ENCODE results near the gene SLC7A4. TPM values are rescaled to one million over a fixed set of nuclear protein-coding genes. Genes with fewer than 3 reads are reported as not detected.
A peak's percentile ranks its signal among the peaks of the same experiment; 100 is the strongest.
"Not testable (repeated sequence)": the region's sequence is repeated elsewhere in the genome, so short reads cannot be mapped to it uniquely, and the experiment has no call there.

Gene SLC7A4
- total RNA-seq, 1 donor from 2014 or later: 0.51 TPM

DNA sequence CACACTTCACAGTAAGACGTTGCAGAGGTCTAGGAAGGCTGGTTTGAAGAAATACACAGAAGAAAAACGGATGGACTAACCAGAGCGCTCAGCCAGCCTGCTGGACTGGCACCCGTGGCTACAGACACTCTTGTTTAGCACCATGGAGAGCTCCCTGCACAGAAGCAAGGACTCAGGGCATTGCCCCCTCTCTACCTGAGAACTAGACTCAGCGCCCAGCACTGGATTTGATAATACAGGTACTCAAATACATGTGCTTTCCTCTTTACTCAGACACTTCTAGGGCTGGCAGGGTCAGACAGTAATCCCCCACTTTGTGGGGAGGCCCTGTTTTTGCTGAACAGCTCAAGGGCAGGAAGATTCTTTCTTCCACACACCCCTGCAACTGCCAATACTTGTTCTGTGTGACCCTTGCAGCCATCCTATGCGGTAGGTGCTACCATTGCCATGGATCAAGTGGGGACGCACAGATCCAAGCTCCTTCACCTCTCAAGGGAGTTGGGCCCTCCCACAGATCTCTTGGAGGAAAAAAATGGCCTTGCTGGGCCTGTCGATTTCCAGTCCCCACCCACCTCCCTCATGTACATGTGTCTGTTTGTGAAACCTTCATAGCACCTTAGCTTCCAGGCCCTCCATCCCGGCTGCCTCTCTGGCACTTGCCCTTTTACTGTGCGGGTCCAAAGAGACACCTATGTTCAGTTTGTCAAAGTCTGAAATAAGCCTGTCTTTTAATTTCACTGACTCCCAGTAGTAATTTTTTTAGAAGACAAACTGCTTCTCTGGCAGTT is 22.5 kb downstream of the SLC7A4 start:
- ATAC-seq (no peak), DNase-seq (ENCODE audit: missing footprints) (no peak)
- intact Hi-C loops (cut with DNase I): loop anchor here (10.0 kb wide), 1 partner anchor 95 kb away; the partner anchor contains the start of gene CRKL

DNA sequence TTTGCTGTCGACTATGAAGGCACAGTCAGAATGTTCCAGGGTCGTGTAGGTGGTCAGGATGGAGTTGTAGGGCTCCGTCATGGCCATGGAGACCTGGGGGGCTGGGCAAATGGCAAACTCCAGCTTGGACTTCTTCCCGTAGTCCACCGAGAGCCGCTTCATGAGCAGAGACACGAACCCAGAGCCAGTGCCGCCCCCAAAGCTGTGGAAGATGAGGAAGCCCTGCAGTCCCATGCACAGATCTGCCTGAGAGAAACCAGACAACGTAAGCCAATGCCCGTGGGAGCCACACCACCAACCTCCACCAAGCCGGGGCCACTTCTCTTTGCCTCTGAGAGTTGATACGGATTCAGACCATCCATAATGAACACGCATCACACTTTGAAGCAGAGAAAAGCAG is 23.2 kb downstream of the SLC7A4 start:
- not testable (repeated sequence) for ATAC-seq; DNase-seq (ENCODE audit: missing footprints)
- intact Hi-C loops (cut with DNase I): loop anchor here (10.0 kb wide), 1 partner anchor 94 kb away; the partner anchor contains the start of gene CRKL

DNA sequence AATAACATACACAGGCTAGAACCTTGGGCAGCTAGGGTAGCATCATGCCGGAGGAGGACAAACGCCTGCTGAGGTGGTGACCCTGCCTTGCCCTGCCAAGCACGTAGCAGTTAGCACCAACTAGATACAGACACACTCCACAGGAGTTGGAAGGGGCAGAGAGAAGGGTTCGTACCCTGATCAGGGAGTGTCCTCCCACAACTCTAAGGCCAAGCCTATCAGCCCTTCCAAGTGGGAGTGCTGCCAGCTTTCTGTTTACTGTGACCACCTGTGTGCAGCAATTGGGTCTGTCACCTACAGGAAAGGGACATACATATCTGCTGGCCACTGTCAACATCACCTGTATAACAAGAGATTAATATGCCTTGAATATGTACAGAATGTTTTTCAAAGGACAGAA is 28.6 kb downstream of the SLC7A4 start:
- intact Hi-C loops (cut with DNase I): loop anchor here (10.0 kb wide), 1 partner anchor 89 kb away; the partner anchor contains the start of gene CRKL

DNA sequence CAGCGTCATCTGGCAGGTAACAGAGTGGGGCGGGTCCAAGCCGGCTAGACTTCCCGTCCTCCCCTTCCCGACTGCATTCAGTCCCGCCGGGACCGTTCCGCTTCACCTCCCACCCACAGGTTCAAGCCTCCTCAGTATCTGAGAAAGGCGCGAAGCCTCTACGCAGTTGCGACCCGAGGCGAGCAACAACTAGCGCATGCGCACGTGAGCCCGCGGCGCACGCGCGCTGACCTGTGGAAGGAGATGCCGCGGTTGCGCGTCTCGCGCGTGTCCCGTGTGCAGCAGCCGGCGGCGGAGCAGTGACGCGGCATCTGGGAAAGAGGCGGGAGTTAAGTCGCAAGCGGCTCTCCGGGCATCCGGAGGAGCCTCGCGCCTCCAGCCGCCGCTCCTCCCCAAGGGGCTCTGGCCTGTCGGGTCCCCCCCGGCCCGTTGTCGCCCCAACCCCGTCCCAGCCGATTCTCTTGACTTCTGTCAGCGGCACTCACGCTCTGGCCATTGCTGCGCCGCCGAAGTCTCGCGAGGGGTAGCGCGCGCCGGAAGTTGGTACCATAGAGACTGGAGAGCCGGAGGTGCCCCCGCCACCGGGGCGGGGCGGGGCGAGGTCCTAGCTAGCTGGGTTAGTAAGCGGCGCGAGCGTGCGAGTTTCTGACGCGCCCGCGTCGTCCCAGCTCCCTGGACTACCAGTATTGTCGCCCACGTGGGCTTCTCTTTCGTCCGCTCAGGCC is 30.6 kb downstream of the SLC7A4 start, which contains the start of gene THAP7:
Gene THAP7, minus strand, starts transcription at position 518 of the 725 bp plus-strand sequence. Its CDS starts 207 bp downstream, at position 311.
- intact Hi-C loops (cut with DNase I): loop anchor here (1.0 to 10.0 kb wide), 2 partner anchors 19 to 87 kb away; partner anchors contain the start of genes CRKL and LZTR1
- DNase-seq (ENCODE audit: missing footprints): peak; percentile 98
- peak; percentile 97 for ATAC-seq

More for the DNA sequence above, 28.6 kb downstream of the SLC7A4 start:
- no peak for ATAC-seq
- no peak for DNase-seq (ENCODE audit: missing footprints)

DNA sequence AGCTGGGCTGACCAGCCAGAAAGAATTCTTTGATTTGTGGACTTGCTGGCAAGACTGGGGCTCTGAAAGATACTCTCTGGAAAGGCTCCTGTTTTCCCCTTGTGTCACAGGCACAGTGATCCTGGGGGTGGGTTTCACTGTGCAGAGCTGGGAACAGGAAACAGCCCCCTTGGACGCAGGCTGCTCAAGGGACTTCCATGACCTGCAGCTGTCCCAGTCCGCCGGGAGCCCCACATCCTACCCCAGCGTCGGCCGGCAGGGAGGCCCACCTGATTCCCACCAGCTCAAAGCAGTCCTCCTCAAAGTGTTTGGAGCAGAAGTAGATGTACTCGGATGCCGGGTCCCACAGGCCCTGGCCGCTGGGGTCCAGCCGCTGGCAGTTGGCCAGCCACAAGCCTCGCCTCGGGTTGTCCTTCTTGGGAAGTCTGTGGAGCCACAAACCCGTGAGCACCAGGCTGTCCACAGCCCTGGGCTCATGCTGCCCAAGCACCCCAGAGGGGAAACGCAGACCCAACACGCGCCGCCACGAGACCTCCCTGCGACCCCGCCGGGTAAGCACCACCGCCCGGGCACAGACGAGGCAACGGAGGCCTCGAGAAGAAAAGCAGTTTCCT is 31.3 kb downstream of the SLC7A4 start:
- ATAC-seq: no peak
- intact Hi-C loops (cut with DNase I): loop anchor here (1.0 to 10.0 kb wide), 2 partner anchors 19 to 86 kb away; partner anchors contain the start of genes CRKL and LZTR1

DNA sequence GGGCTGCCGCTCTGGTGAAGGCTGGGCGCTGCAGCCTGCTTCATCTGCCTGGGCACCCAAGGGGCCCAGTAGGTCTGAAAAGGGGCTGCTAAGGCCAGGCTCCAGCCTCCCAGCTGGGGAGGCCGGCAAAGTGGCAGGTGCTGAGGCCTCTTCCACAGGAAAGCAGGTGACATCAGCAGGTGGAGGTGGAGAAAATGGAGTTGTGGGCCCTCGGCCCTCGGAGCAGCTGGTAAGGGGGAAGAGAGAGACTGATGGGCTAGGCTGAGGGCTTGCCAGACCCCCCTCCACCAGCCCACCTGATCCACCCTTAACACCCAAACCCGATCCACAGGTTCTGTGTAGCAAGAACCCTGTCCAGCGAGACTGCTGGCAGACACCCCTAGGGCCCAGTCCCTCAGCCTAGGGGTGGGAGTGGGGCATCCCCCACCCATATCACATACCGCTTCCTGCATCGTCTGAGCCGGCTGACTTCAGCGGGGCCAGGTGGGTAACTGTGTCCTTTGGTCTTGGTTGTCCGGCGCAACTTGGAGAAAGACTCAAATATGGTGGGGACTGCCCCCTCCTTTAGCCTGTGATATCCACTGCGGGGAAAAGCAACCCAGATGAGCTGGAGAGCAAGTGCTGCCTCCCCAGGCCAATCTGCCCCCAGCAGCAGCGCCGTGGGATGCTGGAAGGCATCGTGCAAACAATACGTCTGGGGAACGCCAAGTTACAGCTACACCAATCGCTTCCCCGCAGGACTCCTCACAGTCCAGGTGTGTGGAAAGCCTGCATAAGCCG is 32.0 kb downstream of the SLC7A4 start:
- DNase-seq (ENCODE audit: missing footprints): no peak
- intact Hi-C loops (cut with DNase I): loop anchor here (10.0 kb wide), 1 partner anchor 86 kb away; the partner anchor contains the start of gene CRKL
- ATAC-seq: no peak

More for the DNA sequence above, 31.3 kb downstream of the SLC7A4 start:
- DNase-seq (ENCODE audit: missing footprints): no peak

DNA sequence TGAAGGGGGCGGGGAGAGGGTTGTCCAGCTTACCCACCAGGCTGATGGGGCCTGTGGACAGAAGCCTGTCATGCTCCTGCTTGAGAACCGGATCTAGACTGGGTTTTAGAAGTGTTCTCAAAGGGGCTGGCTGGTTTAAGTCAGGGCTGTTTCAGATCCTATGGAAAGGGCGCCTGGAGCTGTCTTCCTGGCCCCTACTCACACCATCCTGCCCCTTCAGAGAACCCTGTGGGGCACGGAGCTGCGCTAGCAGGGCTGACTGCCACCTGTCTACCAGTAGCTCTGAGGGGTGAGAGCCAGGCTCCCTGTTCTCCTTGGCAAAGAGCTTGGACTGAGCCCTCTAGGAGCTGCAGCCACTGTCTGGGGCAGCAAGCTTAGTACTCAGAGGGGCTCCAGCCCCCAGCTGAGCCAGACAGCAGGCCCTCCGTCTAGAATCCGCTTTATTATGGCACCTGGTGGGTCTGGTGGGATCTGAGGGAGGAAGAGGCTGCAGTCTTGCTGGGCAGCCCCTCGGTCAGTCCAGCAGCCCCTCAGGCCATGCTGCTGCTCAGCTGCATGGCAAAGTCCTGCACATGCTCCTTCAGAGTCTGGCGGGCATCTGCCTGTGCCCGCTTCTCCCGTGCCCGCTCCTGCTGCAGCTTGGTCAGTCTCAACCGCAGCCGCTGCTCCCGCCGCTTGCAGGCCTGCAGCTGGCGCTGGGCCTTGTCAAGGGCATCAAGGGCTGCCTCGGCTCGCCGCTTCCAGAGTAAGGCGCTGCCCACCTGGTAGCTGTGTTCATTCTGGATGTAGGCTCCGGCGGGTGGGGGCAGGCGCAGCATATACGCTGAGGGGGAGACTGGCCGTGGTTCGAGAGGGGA is 32.8 kb downstream of the SLC7A4 start:
- ATAC-seq (no peak), DNase-seq (ENCODE audit: missing footprints) (no peak)
- intact Hi-C loops (cut with DNase I): loop anchor here (10.0 kb wide), 1 partner anchor 85 kb away; the partner anchor contains the start of gene CRKL

DNA sequence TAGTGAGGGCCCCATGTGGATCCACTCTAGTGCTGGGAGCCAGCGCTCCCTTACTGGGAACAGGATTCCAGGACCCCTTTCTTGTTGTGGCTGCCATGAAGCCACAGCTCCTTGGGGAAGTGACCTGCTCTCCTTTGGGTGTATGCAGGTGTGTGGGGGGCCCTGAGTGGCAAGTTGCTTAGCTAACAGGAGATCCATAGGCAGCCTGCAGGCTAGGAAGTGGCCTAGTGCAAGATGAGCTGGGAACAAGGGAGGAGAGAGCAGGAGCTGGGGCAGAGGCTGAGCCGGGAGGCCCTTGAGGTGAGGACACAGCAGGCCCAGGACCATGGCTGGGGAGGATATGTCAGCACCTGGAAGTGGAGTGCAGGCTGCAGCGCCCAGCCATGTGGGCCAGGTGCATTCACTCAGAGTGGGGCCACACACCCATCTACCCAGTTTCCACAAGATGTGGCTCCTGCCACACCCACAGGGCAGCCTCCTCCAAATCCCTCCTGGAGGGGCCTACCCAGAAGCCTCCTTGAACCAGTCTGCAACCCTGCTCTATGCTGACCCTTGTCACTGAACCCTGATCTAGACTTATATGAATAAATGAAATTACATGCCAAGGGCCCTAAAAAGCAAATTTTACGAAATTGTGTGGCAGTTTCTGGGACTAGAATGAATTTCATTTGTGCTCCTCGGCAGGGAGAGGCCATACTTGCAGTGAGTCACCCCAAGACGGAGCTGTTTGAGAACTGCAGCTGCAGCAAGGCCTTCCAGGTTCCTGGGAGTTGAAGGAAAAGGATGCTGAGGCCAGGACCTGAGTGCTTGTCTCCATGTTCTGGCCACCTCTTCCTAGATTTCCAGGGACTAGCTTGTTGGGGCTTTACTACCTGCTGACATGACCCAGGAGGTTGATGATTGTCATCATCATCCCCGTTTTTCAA is 33.7 kb downstream of the SLC7A4 start:
- intact Hi-C loops (cut with DNase I): no loop called here
- ATAC-seq (no peak), DNase-seq (ENCODE audit: missing footprints) (no peak)

DNA sequence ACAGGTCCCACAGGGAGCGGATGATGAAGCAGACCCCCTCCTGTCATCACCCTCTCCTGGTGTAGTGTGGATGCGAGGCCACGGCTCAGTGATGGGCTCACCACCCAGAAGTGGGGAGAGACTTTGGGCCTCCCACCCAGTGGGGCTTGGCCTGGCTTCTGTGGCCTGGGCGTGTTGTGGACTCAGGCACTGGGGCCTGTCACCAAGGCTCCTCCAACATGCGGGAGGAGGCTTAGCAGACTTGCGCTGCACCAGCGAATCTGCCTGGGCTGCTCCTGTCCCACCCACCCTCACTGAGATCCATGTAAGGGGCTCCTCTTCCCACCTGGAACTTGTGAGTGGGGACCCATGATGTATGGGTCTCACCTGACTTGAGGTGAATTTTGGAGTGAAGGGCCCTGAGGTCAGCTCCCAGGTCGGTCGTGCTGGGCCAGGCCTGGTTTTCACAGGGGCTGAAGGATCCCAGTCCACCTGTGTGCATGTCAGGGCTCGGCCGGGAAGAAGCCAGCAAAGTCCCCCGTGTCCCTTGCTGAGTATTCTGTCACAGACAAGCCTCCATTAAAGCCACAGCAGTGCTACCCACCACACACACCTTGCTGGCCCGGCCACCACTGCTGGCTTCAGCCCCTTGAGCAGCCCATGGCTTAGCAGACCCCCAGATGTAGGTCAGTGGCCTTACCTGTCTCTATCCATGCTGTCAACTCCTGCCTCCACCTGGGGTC is 34.7 kb downstream of the SLC7A4 start:
- intact Hi-C loops (cut with DNase I): no loop called here
- DNase-seq (ENCODE audit: missing footprints) (no peak), ATAC-seq (no peak)

DNA sequence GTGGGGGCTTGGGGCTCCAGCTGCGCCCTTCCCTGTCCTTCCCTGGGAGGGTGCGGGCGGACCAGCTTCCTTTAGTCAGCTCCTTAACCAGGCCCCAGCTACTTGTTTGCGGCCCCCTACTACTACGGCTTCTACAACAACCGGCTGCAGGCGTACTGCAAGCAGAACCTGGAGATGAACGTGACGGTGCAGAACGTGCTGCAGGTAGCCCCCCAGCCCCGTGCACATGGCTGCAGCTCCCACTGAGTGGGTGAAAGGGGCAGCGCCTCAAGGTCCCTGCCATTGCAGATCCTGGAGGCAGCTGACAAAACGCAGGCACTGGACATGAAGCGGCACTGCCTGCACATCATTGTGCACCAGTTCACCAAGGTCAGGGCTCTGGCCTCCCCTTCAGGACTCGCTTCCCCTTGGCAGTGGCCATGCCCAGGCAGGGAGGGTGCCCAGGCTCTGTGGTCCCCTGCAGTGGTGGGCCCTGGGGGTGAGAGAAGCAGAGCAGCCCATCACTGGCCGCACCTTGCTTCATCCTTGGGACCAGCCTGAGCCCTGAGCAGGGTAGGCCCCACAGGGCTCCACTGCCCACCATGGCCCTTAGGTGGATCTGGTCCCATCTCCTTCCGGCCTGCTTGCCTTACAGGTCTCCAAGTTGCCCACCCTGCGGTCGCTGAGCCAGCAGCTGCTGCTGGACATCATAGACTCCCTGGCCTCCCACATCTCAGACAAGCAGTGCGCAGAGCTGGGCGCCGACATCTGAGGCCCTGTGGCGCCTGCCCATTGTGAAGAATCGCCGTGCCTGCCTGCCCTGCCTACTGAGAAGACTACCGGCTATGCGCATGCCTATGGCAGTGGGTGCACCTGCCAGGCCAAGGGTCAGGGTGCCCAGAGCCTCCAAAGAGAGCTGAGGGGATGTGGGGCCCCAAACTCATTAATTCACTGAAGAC is 35.5 kb downstream of the SLC7A4 start:
- ATAC-seq (no peak), DNase-seq (ENCODE audit: missing footprints) (no peak)
- intact Hi-C loops (cut with DNase I): no loop called here

DNA sequence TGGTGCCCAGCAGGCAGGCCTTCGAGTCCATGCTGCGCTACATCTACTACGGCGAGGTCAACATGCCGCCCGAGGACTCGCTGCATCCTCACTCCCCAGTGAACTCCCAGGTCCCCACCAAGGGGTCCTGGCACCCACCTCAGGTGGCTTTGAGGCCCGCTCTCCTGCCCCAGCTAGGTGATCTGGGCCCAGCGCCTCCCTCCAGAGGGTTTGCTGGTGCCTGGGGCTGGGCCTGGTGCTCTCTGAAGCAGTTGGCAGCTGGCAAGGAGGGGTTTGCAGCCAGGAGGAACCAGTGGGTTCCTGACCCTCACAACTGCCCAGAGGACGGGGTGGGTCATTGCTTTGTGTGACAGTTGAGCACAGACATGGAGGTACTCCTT is 36.3 kb downstream of the SLC7A4 start:
- intact Hi-C loops (cut with DNase I): no loop called here
- ATAC-seq (no peak), DNase-seq (ENCODE audit: missing footprints) (no peak)

DNA sequence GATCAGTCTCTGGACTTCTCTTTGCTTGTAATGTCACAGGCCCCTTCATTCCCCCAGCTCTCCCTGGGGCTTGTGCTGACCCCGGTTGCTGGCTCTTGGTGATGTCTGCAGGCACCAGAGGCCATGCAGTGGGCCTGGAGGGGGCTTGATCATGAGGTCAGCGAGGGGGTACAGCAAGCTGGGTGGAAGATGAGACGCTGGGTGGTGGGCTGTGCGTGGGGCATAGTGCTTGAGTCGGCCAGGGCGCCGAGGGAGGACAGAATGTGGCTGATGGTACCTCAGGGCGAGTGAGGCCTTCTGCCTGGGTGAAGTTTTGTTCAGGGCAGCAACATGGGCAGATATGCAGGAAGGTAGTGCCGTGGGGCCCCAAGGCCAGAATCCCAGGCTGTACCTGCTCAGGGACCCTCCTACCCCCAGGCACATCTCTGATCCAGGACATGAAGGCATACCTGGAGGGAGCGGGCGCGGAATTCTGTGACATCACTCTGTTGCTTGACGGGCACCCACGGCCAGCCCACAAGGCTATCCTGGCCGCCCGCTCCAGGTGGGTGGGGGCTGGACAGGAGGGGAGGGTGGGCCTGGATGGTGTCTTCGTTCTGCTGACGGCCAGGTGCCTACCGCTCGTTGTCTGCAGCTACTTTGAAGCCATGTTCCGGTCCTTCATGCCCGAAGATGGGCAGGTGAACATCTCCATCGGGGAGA is 36.9 kb downstream of the SLC7A4 start:
- ATAC-seq (no peak), DNase-seq (ENCODE audit: missing footprints) (no peak)
- intact Hi-C loops (cut with DNase I): no loop called here

DNA sequence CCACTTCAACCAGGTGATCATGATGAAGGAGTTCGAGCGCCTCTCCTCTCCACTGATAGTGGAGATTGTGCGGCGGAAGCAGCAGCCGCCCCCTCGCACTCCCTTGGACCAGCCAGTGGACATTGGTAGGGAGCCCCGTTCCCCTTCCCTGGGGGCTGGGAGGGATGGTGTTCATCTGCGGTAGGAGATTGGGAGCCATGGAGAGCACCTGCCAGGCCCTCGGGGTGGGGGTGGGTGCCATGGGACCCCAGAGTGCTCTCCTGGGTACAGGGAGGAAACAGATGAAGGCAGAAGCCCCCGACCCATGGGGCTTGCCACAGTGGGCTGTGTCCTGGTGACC is 37.5 kb downstream of the SLC7A4 start:
- DNase-seq (ENCODE audit: missing footprints) (no peak), ATAC-seq (no peak)
- intact Hi-C loops (cut with DNase I): no loop called here

DNA sequence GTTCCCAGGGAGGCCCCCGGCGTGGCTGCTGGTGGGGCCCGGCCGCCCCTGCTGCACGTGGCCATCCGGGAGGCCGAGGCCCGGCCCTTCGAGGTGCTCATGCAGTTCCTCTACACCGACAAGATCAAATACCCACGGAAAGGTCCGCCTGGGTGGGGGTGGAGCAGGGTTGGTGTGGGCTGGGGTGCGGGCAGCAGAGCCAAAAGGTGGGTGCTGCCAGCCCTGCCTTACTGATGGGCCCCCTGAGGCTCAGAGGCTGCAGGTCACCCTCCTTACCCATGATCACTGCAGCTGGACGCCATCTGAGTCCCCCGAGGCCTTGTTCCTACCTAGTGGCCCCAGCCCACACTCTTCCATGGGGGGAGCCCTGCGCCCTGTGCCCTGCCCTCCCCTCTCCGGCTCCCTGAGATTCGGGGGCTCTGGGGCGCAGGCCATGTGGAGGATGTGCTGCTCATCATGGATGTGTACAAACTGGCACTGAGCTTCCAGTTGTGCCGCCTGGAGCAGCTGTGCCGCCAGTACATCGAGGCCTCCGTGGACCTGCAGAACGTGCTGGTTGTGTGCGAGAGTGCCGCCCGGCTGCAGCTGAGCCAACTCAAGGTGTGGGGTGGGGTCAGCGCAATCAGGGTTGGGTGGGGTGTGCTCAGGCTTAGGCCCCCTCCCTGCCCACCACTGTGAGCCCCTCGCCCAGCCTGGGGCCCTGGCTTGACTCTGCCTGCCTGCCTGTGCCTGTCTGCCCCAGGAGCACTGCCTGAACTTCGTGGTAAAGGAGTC is 38.0 kb downstream of the SLC7A4 start:
- DNase-seq (ENCODE audit: missing footprints) (no peak), ATAC-seq (no peak)
- intact Hi-C loops (cut with DNase I): no loop called here
